Esophagus muscularis mucosa (tissue), 3 donors: Measurements from ENCODE around the gene SHTN1.

Experiments used
- EP300 ChIP-seq: sonication (generic); formaldehyde crosslinking; IDR thresholded peaks from one replicate; pipeline ENCODE4 v1.6.1; 2017; ENCODE audit warnings: antibody characterized with exemption
- TF ChIP-seq, protein P1 (sequence below), 3 experiments: fragments of 200-600 bp in 2 of 3; fragments of 450-650 bp in 1 of 3; sonication (generic) in 2 of 3; IDR thresholded peaks; one replicate each; pipeline ENCODE4 v1.5.1; 2017 to 2019; ENCODE audit warnings: antibody characterized with exemption in 3 of 3, mild to moderate bottlenecking in 2 of 3, moderate library complexity in 1 of 3

DNA sequence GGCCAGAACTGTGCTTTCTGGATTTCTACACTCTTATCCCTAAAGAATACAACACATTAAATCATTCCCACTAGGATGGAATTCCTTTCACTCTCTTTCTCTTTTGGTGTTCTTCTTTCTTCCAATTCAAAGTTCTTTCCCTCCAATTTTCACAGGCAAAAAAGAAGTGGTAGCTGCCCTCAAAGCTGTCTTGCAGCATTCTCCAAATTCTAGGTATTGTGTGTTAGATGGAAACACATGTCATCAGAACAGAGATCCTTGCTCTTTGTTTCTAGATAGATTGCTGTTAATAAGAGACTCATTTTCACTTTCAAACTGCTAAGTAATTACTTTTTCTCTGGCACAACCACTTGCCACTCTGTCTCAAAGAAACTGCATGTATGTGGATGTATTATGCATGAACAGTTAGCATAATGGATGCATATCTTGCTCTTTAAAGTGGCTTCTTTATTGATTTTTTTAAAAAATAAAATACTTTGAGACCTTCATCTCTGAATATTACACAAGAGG lies 31.0 kb downstream of the SHTN1 start:
- TF ChIP-seq, protein P1, sequence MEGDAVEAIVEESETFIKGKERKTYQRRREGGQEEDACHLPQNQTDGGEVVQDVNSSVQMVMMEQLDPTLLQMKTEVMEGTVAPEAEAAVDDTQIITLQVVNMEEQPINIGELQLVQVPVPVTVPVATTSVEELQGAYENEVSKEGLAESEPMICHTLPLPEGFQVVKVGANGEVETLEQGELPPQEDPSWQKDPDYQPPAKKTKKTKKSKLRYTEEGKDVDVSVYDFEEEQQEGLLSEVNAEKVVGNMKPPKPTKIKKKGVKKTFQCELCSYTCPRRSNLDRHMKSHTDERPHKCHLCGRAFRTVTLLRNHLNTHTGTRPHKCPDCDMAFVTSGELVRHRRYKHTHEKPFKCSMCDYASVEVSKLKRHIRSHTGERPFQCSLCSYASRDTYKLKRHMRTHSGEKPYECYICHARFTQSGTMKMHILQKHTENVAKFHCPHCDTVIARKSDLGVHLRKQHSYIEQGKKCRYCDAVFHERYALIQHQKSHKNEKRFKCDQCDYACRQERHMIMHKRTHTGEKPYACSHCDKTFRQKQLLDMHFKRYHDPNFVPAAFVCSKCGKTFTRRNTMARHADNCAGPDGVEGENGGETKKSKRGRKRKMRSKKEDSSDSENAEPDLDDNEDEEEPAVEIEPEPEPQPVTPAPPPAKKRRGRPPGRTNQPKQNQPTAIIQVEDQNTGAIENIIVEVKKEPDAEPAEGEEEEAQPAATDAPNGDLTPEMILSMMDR (IDR thresholded peaks at IDR 0.05): no peak
- no peak for TF ChIP-seq EP300
